Neural cell (in vitro differentiated cells): ENCODE results near the gene ANXA6.

Experiments used
- CTCF ChIP-seq: fragments of 450-650 bp; IDR thresholded peaks from 2 replicates; pipeline ENCODE4 v1.5.1; 2014; ENCODE audit warnings: antibody characterized with exemption, mild to moderate bottlenecking, moderate library complexity; ENCODE audit not compliant: poor library complexity, severe bottlenecking
- EP300 ChIP-seq: fragments of 450-650 bp; conservative IDR thresholded peaks from 2 replicates; pipeline ENCODE4 v1.6.1; 2014; ENCODE audit warnings: antibody characterized with exemption, mild to moderate bottlenecking, moderate library complexity; ENCODE audit not compliant: poor library complexity, severe bottlenecking
- EZH2 ChIP-seq: fragments of 200-600, 300-800 bp; shearing (Covaris generic), sonication (generic); IDR thresholded peaks from 2 replicates; pipeline ENCODE4 v1.6.1; 2014; ENCODE audit warnings: antibody characterized with exemption, low read length, borderline replicate concordance, mild to moderate bottlenecking; ENCODE audit not compliant: insufficient read depth, poor library complexity, severe bottlenecking
- POLR2AphosphoS5 ChIP-seq: IDR thresholded peaks from 2 replicates; pipeline ENCODE4 v1.6.1; 2012
- RAD21 ChIP-seq: fragments of 450-650 bp; conservative IDR thresholded peaks from 2 replicates; pipeline ENCODE4 v1.6.1; 2014; ENCODE audit warnings: antibody characterized with exemption, mild to moderate bottlenecking, moderate library complexity
- SMC3 ChIP-seq: fragments of 450-650 bp; conservative IDR thresholded peaks from 2 replicates; pipeline ENCODE4 v1.6.1; 2014; ENCODE audit warnings: antibody characterized with exemption, mild to moderate bottlenecking, moderate library complexity; ENCODE audit not compliant: poor library complexity
- TAF1 ChIP-seq: IDR thresholded peaks from 2 replicates; pipeline ENCODE4 v1.6.1; 2012; ENCODE audit warnings: low read depth

GRCh38 chr5:151107738-151108520 lies 49.6 kb downstream of the ANXA6 start:
- TF ChIP-seq CTCF (no peak), SMC3 (no peak), EP300 (no peak), EZH2 (no peak), RAD21 (no peak), POLR2AphosphoS5 (no peak), TAF1 (no peak)
